ENCODE results near the gene DENND5A. TPM values are rescaled to one million over a fixed set of nuclear protein-coding genes. Genes with fewer than 3 reads are reported as not detected.

The DENND5A gene
- total RNA-seq, 1 experiment from 2014 or later, result 136 TPM

GRCh38 chr11:9125185-9125886, 139.8 kb downstream of the DENND5A start:
- BruUV-seq (replicated peaks), result no TSS peak
- ChIA-PET POLR2A (interaction anchor here (0.6 kb wide), 1 partner anchor 213 kb away, joined by 4 read pairs; no protein-coding TSS in a partner anchor), CTCF (no interaction called here)
- H3K27me3 ChIP-seq (ENCODE audit: control insufficient read depth, insufficient read depth, low read length), result no peaks in the 10 kb centered on the region
- H3K9me3 ChIP-seq (ENCODE audit: control insufficient read depth, insufficient read depth, low read depth, low read length), result no peaks in the 10 kb centered on the region
- no peak overlapping the region for H3K4me3 ChIP-seq (ENCODE audit: low read depth in 2 of 2, low read length in 2 of 2)
- intact Hi-C loops (cut with micrococcal nuclease; ENCODE audit: unreplicated experiment), result no loop called here
- in situ Hi-C loops (cut with HindIII; ENCODE audit: low pct_unique_long_range_greater_than_20kb, low sequenced_read_pairs), result no loop called here
- no peak overlapping the region for H3K27ac ChIP-seq (ENCODE audit: low read length)
- no peak for DNase-seq (ENCODE audit: low read depth, low spot score)
- H3K36me3 ChIP-seq (ENCODE audit: control insufficient read depth, insufficient read depth, low read length), result no peaks in the 10 kb centered on the region
- TF ChIP-seq TCF7L2 (IDR thresholded peaks at IDR 0.05; ENCODE audit: low read depth, low read length) (no peak), CTCF (IDR thresholded peaks at IDR 0.05) (no peak), SIN3A (IDR thresholded peaks at IDR 0.05; ENCODE audit: borderline replicate concordance, insufficient read depth, low read depth, low read length) (no peak), POLR2AphosphoS5 (IDR thresholded peaks at IDR 0.05; ENCODE audit: low read depth, low read length) (no peak)
- TF ChIP-seq, protein P1, sequence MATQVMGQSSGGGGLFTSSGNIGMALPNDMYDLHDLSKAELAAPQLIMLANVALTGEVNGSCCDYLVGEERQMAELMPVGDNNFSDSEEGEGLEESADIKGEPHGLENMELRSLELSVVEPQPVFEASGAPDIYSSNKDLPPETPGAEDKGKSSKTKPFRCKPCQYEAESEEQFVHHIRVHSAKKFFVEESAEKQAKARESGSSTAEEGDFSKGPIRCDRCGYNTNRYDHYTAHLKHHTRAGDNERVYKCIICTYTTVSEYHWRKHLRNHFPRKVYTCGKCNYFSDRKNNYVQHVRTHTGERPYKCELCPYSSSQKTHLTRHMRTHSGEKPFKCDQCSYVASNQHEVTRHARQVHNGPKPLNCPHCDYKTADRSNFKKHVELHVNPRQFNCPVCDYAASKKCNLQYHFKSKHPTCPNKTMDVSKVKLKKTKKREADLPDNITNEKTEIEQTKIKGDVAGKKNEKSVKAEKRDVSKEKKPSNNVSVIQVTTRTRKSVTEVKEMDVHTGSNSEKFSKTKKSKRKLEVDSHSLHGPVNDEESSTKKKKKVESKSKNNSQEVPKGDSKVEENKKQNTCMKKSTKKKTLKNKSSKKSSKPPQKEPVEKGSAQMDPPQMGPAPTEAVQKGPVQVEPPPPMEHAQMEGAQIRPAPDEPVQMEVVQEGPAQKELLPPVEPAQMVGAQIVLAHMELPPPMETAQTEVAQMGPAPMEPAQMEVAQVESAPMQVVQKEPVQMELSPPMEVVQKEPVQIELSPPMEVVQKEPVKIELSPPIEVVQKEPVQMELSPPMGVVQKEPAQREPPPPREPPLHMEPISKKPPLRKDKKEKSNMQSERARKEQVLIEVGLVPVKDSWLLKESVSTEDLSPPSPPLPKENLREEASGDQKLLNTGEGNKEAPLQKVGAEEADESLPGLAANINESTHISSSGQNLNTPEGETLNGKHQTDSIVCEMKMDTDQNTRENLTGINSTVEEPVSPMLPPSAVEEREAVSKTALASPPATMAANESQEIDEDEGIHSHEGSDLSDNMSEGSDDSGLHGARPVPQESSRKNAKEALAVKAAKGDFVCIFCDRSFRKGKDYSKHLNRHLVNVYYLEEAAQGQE (IDR thresholded peaks at IDR 0.05; ENCODE audit: insufficient read depth in 1 of 2, low read depth in 2 of 2, low read length in 1 of 2), result no peak
- no peak for ATAC-seq
- H3K4me1 ChIP-seq (ENCODE audit: control insufficient read depth, insufficient read depth, low read length), result no peaks in the 10 kb centered on the region

GRCh38 chr11:9123595-9124304, 141.4 kb downstream of the DENND5A start:
- no peak for TF ChIP-seq CTCF (IDR thresholded peaks at IDR 0.05)
- TF ChIP-seq TCF7L2 (IDR thresholded peaks at IDR 0.05; ENCODE audit: low read depth, low read length), result no peak
- TF ChIP-seq, protein P1 (IDR thresholded peaks at IDR 0.05; ENCODE audit: insufficient read depth in 1 of 2, low read depth in 2 of 2, low read length in 1 of 2), result no peak
- H3K27ac ChIP-seq (ENCODE audit: low read length), result no peak overlapping the region
- in situ Hi-C loops (cut with HindIII; ENCODE audit: low pct_unique_long_range_greater_than_20kb, low sequenced_read_pairs), result no loop called here
- intact Hi-C loops (cut with micrococcal nuclease; ENCODE audit: unreplicated experiment), result no loop called here
- no peaks in the 10 kb centered on the region for H3K9me3 ChIP-seq (ENCODE audit: control insufficient read depth, insufficient read depth, low read depth, low read length)
- ChIA-PET CTCF (interaction anchor here (0.7 kb wide), 1 partner anchor 108 kb away, joined by 3 read pairs; no protein-coding TSS in a partner anchor), POLR2A (no interaction called here)
- DNase-seq (ENCODE audit: low read depth, low spot score) (no peak), ATAC-seq (no peak)
- no peaks in the 10 kb centered on the region for H3K27me3 ChIP-seq (ENCODE audit: control insufficient read depth, insufficient read depth, low read length)
- H3K4me1 ChIP-seq (ENCODE audit: control insufficient read depth, insufficient read depth, low read length), result no peaks in the 10 kb centered on the region
- no TSS peak for BruUV-seq (replicated peaks)
- H3K36me3 ChIP-seq (ENCODE audit: control insufficient read depth, insufficient read depth, low read length), result no peaks in the 10 kb centered on the region
- H3K4me3 ChIP-seq (ENCODE audit: low read depth in 2 of 2, low read length in 2 of 2), result no peak overlapping the region

Measured in Panc1 (cell line).